K562 (cell line): Measurements from ENCODE around the gene OR2AG1.

Experiments used
- EP300 ChIP-seq: IDR thresholded peaks from 2 replicates; pipeline ENCODE4 v1.6.1; 2012; ENCODE audit warnings: low read length, improper control_type of control experiment
- HMGN3 ChIP-seq: IDR thresholded peaks from 2 replicates; pipeline ENCODE4 v1.6.1; 2011; ENCODE audit warnings: borderline replicate concordance, low read depth, mild to moderate bottlenecking, mixed read lengths, low read length; ENCODE audit not compliant: insufficient read length; ENCODE audit errors: extremely low read depth
- JUND ChIP-seq, 2 experiments: IDR thresholded peaks; 2 replicates in 1 of 2; 3 replicates in 1 of 2; pipeline ENCODE4 v1.6.1; 2011; ENCODE audit warnings: borderline replicate concordance in 2 of 2, low read depth in 2 of 2, low read length in 2 of 2, improper control_type of control experiment in 1 of 2, missing biosample characterization in 1 of 2, missing genetic modification characterization in 1 of 2, missing genetic modification reagents in 1 of 2
- POLR2A ChIP-seq: fragments of 450-650 bp; conservative IDR thresholded peaks from 2 replicates; pipeline ENCODE4 v1.6.1; 2016
- SAFB ChIP-seq: fragments of 200-400 bp; formaldehyde crosslinking; IDR thresholded peaks from 2 replicates; pipeline ENCODE4 v1.6.1; 2017; ENCODE audit warnings: low read depth, low read length, borderline replicate concordance
- STAT5A ChIP-seq: IDR thresholded peaks from 2 replicates; pipeline ENCODE4 v1.6.1; 2012; ENCODE audit warnings: low read length, inconsistent platforms, borderline replicate concordance
- TARDBP ChIP-seq: fragments of 450-650 bp; IDR thresholded peaks from 2 replicates; pipeline ENCODE4 v1.6.1; 2016
- ZNF282 ChIP-seq: sonication (generic); formaldehyde crosslinking; IDR thresholded peaks from 2 replicates; pipeline ENCODE4 v1.8.1; 2023; ENCODE audit warnings: missing genetic modification reagents
- TF ChIP-seq, protein P1 (sequence below), 3 experiments: IDR thresholded peaks in 2 of 3; conservative IDR thresholded peaks in 1 of 3; 2 replicates each; pipeline ENCODE4 v1.5.1; 2011 to 2012; ENCODE audit warnings: low read length in 3 of 3, mild to moderate bottlenecking in 3 of 3, control low read depth in 2 of 3, improper control_type of control experiment in 1 of 3, inconsistent platforms in 1 of 3, low read depth in 1 of 3, mixed read lengths in 1 of 3, moderate library complexity in 1 of 3; ENCODE audit not compliant: insufficient read depth in 2 of 3
- TF ChIP-seq, protein P2 (sequence below), 2 experiments: fragments of 200-800 bp in 1 of 2; sonication (Bioruptor generic) in 1 of 2; sonication (generic) in 1 of 2; formaldehyde crosslinking in 1 of 2; IDR thresholded peaks in 1 of 2; conservative IDR thresholded peaks in 1 of 2; 2 replicates each; pipeline versions ENCODE4 v1.5.0 to v1.6.1; 2016 to 2020; ENCODE audit warnings: missing compliant biosample characterization in 1 of 2, missing genetic modification characterization in 1 of 2, missing genetic modification reagents in 1 of 2
- TF ChIP-seq, protein P3 (sequence below), 2 experiments: fragments of 450-650 bp in 1 of 2; sonication (generic) in 1 of 2; formaldehyde crosslinking in 1 of 2; IDR thresholded peaks in 1 of 2; conservative IDR thresholded peaks in 1 of 2; 2 replicates each; pipeline versions ENCODE4 v1.6.1 to v1.8.1; 2016 to 2023; ENCODE audit warnings: mild to moderate bottlenecking in 2 of 2, moderate library complexity in 2 of 2, inconsistent platforms in 1 of 2, missing genetic modification reagents in 1 of 2
- TF ChIP-seq, protein P4 (sequence below): sonication (generic); formaldehyde crosslinking; IDR thresholded peaks from 2 replicates; pipeline ENCODE4 v1.9.0; 2022; ENCODE audit warnings: mild to moderate bottlenecking, missing genetic modification reagents
- TF ChIP-seq, protein P5 (sequence below): IDR thresholded peaks from 2 replicates; pipeline ENCODE4 v1.6.1; 2014; ENCODE audit warnings: antibody characterized with exemption

DNA sequence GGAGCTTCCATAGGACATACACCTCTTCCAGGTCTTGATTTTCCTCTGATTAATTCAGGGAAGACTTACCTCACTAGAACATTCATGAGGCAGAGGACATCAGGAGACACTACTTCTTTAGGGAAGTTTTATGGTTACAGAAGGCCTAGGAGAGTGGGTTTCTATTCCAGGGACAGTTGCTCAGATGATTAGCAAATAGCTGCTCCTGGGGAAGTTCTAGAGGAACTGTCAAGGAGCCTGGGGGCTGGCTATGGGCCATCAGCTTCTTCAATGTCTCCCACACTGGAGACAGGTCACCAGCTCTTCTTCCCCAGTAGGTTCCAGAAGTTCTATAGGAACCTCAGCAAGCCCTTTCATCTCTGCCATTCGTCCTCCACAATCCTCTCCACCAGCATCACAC is 51.2 kb downstream of the OR2AG1 start:
- TF ChIP-seq TARDBP (no peak), JUND (IDR thresholded peaks at IDR 0.05; ENCODE audit: borderline replicate concordance, low read depth, low read length) (no peak), JUND (tag; IDR thresholded peaks at IDR 0.05; ENCODE audit: borderline replicate concordance, low read depth, low read length) (no peak), SAFB (no peak), ZNF282 (CRISPR knock-in tag) (no peak), STAT5A (no peak), HMGN3 (no peak), POLR2A (no peak), EP300 (no peak)
- TF ChIP-seq, protein P1, sequence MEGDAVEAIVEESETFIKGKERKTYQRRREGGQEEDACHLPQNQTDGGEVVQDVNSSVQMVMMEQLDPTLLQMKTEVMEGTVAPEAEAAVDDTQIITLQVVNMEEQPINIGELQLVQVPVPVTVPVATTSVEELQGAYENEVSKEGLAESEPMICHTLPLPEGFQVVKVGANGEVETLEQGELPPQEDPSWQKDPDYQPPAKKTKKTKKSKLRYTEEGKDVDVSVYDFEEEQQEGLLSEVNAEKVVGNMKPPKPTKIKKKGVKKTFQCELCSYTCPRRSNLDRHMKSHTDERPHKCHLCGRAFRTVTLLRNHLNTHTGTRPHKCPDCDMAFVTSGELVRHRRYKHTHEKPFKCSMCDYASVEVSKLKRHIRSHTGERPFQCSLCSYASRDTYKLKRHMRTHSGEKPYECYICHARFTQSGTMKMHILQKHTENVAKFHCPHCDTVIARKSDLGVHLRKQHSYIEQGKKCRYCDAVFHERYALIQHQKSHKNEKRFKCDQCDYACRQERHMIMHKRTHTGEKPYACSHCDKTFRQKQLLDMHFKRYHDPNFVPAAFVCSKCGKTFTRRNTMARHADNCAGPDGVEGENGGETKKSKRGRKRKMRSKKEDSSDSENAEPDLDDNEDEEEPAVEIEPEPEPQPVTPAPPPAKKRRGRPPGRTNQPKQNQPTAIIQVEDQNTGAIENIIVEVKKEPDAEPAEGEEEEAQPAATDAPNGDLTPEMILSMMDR (IDR thresholded peaks at IDR 0.05 in 2 of 3, conservative IDR thresholded peaks at IDR 0.05 in 1 of 3; ENCODE audit: insufficient read depth in 2 of 3, low read depth in 1 of 3, low read length in 3 of 3) = no peak
- TF ChIP-seq, protein P2, sequence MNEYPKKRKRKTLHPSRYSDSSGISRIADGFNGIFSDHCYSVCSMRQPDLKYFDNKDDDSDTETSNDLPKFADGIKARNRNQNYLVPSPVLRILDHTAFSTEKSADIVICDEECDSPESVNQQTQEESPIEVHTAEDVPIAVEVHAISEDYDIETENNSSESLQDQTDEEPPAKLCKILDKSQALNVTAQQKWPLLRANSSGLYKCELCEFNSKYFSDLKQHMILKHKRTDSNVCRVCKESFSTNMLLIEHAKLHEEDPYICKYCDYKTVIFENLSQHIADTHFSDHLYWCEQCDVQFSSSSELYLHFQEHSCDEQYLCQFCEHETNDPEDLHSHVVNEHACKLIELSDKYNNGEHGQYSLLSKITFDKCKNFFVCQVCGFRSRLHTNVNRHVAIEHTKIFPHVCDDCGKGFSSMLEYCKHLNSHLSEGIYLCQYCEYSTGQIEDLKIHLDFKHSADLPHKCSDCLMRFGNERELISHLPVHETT (CRISPR knock-in tag; conservative IDR thresholded peaks at IDR 0.05 in 1 of 2, IDR thresholded peaks at IDR 0.05 in 1 of 2) = no peak
- TF ChIP-seq, protein P3, sequence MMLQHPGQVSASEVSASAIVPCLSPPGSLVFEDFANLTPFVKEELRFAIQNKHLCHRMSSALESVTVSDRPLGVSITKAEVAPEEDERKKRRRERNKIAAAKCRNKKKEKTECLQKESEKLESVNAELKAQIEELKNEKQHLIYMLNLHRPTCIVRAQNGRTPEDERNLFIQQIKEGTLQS (IDR thresholded peaks at IDR 0.05) = no peak
- TF ChIP-seq, protein P3 (CRISPR knock-in tag; conservative IDR thresholded peaks at IDR 0.05) = no peak
- TF ChIP-seq, protein P4, sequence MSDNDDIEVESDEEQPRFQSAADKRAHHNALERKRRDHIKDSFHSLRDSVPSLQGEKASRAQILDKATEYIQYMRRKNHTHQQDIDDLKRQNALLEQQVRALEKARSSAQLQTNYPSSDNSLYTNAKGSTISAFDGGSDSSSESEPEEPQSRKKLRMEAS (CRISPR knock-in tag) = no peak
- TF ChIP-seq, protein P5, sequence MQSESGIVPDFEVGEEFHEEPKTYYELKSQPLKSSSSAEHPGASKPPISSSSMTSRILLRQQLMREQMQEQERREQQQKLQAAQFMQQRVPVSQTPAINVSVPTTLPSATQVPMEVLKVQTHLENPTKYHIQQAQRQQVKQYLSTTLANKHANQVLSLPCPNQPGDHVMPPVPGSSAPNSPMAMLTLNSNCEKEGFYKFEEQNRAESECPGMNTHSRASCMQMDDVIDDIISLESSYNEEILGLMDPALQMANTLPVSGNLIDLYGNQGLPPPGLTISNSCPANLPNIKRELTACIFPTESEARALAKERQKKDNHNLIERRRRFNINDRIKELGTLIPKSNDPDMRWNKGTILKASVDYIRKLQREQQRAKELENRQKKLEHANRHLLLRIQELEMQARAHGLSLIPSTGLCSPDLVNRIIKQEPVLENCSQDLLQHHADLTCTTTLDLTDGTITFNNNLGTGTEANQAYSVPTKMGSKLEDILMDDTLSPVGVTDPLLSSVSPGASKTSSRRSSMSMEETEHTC = no peak
